ENCODE measurements around the gene SHQ1.
"Not testable (repeated sequence)": the region's sequence is repeated elsewhere in the genome, so short reads cannot be mapped to it uniquely, and the experiment has no call there.

SHQ1 gene

DNA sequence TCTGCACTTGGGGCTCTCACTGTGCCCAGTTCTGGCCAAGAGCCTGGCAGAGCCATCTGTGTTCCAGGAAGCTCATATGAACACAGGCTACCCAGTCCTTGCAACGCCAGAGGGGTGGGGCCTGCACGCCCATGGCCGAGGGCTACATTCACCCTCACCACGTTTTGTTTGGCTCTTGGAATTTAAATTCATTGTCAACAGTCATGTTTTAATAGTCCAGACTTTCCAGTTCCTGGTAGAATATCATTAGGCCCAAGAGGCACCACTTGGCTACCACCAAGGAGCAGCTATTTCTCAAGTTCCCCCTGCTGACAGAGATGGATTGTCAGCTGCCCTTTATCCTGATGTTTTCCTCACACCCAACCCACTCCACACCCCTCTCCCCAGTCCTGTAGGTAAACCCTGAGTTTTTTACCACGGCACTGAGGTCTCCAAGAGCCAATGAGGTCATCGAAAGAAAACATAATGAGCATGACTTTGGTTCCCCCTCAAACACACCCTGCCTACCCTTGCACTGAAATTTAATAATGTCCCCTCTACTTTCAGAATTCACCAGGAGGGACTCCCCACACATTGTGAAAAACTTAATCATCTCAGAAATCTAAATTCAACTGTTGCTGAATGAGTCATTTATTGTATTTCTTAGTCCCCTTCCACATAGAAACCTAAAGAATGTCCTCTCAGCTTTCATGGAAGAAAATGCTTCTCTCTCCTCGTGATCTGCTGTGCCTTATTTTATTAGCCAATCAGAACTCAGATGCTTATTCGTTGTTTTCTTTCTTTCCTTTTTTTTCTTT is 125.1 kb downstream of the SHQ1 start:
- H3K4me3 ChIP-seq (replicated peaks; ENCODE audit: low read depth, low read length), result no peak overlapping the region
- no peak for TF ChIP-seq CTCF (IDR thresholded peaks at IDR 0.05; ENCODE audit: low read length, missing control alignments)
- DNase-seq (ENCODE audit: low read depth), result peak; percentile 49

DNA sequence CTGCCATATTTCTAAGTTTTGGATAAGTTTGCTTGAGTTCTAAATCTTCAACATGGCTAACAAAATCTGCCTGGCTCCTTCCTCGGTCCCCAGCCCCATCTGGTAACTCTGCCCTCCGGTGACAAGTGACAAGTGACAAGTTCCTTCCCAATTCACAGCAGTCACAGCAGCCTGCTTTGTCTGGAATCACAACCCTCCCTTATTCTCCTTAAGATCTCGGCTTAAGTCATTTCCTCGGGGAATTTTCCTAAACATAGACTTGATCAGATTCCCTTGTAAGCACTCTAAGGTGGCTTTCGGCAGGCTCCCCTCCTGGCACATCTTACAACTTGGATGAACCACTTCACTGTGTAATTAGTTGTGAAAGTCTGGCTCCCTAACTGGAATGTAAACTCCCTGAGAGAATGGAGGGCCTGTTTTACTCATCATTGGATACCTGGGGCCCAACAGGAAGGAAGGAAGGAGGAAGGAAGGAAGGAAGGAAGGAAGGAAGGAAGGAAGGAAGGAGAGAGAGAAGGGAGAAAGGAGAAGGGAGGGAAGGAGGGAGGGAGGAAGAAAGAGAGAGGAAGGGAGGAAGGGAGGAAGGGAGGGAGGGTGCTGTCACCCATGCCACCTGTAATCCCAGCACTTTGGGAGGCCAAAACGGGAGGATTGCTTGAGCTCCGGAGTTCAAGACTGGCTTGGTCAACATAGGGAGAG is 126.4 kb downstream of the SHQ1 start:
- H3K4me3 ChIP-seq (replicated peaks; ENCODE audit: low read depth, low read length), result no peak overlapping the region
- no peak for TF ChIP-seq CTCF (IDR thresholded peaks at IDR 0.05; ENCODE audit: low read length, missing control alignments)
- DNase-seq (ENCODE audit: low read depth), result no peak

GRCh38 chr3:72720566-72720965 is 127.7 kb downstream of the SHQ1 start:
- TF ChIP-seq CTCF (IDR thresholded peaks at IDR 0.05; ENCODE audit: low read length, missing control alignments), result no peak
- no peak overlapping the region for H3K4me3 ChIP-seq (replicated peaks; ENCODE audit: low read depth, low read length)
- no peak for DNase-seq (ENCODE audit: low read depth)

DNA sequence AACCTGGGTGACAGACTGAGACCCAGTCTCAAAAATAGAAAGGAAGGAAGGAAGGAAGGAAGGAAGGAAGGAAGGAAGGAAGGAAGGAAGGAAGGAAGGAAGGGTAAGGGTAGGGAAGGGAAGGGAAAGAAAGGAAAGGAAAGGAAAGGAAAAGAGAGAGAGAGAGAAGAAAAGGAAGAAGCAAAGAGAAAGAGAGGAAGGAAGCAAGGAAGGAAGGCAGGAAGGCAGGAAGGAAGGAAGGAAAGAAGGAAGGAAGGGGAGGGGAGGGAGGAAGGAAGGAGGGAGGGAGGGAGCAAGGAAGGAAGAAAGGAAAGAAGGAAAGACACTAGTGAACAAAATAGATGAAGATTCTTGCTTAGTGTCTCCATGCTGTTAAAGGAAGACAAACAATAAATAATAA is 129.1 kb downstream of the SHQ1 start:
- TF ChIP-seq CTCF (IDR thresholded peaks at IDR 0.05; ENCODE audit: low read length, missing control alignments), result no peak
- no peak overlapping the region for H3K4me3 ChIP-seq (replicated peaks; ENCODE audit: low read depth, low read length)
- DNase-seq (ENCODE audit: low read depth), result no peak

- DNase-seq (ENCODE audit: low read depth); H3K4me3 ChIP-seq (replicated peaks; ENCODE audit: low read depth, low read length): not testable (repeated sequence)
These were observed 134.1 kb downstream of the SHQ1 start for GRCh38 chr3:72714135-72714534.

DNA sequence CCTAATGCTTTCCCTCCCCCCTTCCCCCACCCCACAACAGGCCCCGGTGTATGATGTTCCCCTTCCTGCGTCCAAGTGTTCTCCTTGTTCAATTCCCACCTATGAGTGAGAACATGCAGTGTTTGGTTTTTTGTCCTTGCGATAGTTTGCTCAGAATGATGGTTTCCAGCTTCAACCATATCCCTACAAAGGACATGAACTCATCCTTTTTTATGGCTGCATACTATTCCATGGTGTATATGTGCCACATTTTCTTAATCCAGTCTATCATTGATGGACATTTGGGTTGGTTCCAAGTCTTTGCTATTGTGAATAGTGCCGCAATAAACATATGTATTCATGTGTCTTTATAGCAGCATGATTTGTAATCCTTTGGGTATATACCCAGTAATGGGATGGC is 137.8 kb downstream of the SHQ1 start:
- H3K4me3 ChIP-seq (replicated peaks; ENCODE audit: low read depth, low read length); DNase-seq (ENCODE audit: low read depth): not testable (repeated sequence)

DNA sequence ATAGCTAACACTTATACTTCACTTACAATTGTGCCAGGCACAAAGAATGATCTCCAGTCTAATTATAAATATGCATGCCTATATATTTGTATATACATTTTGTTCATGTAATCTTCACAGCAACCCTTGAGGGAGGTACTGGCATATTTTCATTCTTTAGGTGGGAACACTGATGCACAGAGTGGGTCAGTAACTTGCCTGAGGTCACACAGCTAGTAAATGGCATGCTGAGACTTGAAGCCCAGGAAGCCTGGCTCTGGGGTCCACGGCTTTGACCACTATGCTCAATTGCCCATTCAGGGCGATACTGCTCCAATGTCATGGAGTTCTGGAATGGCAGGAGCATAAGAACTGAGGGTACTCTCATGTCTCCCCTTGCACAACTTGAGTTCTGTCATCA is 139.8 kb downstream of the SHQ1 start:
- DNase-seq (ENCODE audit: low read depth), result no peak
- no peak overlapping the region for H3K4me3 ChIP-seq (replicated peaks; ENCODE audit: low read depth, low read length)
- TF ChIP-seq CTCF (IDR thresholded peaks at IDR 0.05; ENCODE audit: low read length, missing control alignments), result no peak

DNA sequence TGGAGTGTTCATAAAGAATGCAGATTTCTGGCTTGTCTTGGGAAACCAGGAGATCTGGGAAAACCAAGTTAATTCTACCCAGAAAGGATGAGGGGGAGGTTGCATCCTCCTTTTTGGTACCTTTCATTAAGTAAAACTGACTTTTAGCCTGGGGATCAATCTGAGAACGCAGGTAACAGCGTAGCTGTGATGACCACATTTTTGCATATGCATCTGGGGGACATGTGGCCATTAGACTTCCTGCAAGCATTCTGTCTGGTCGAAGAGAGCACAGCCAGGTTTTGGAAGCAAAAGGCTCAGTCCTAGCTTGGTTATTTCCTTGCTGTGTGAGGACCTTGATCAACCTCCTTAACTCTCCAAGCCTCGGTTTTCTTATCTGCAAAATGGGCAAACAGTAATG is 145.2 kb downstream of the SHQ1 start:
- no peak overlapping the region for H3K4me3 ChIP-seq (replicated peaks; ENCODE audit: low read depth, low read length)
- DNase-seq (ENCODE audit: low read depth), result no peak
- TF ChIP-seq CTCF (IDR thresholded peaks at IDR 0.05; ENCODE audit: low read length, missing control alignments), result no peak

Measured in fibroblast of pulmonary artery (primary cell).